ENCODE measurements around the gene GCKR.

GCKR gene

GRCh38 chr2:27566628-27567027, 70.0 kb downstream of the GCKR start:
- no peak for TF ChIP-seq ZSCAN18 (tag by site-specific recombination; IDR thresholded peaks at IDR 0.05)
- TF ChIP-seq, protein P1, sequence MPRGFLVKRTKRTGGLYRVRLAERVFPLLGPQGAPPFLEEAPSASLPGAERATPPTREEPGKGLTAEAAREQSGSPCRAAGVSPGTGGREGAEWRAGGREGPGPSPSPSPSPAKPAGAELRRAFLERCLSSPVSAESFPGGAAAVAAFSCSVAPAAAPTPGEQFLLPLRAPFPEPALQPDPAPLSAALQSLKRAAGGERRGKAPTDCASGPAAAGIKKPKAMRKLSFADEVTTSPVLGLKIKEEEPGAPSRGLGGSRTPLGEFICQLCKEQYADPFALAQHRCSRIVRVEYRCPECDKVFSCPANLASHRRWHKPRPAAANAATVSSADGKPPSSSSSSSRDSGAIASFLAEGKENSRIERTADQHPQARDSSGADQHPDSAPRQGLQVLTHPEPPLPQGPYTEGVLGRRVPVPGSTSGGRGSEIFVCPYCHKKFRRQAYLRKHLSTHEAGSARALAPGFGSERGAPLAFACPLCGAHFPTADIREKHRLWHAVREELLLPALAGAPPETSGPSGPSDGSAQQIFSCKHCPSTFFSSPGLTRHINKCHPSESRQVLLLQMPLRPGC (tag by site-specific recombination; IDR thresholded peaks at IDR 0.05) = no peak
- TF ChIP-seq ZNF24 (tag by site-specific recombination; IDR thresholded peaks at IDR 0.05) = no peak
- TF ChIP-seq ZBTB26 (tag by site-specific recombination; optimal IDR thresholded peaks at IDR 0.05) = no peak
- no peak for TF ChIP-seq ZSCAN5A (tag by site-specific recombination; IDR thresholded peaks at IDR 0.05)
- TF ChIP-seq ZBTB1 (tag by site-specific recombination; IDR thresholded peaks at IDR 0.05) = no peak
- no peak for TF ChIP-seq GLI2 (tag by site-specific recombination; IDR thresholded peaks at IDR 0.05; ENCODE audit: borderline replicate concordance, low read depth)
- no peak for TF ChIP-seq ZNF785 (tag by site-specific recombination; IDR thresholded peaks at IDR 0.05)
- no peak for TF ChIP-seq ZNF239 (tag by site-specific recombination; IDR thresholded peaks at IDR 0.05)
- no peak for TF ChIP-seq ZNF214 (tag by site-specific recombination; IDR thresholded peaks at IDR 0.05; ENCODE audit: borderline replicate concordance)
- no peak for TF ChIP-seq ZNF747 (tag by site-specific recombination; IDR thresholded peaks at IDR 0.05)
- TF ChIP-seq, protein P2, sequence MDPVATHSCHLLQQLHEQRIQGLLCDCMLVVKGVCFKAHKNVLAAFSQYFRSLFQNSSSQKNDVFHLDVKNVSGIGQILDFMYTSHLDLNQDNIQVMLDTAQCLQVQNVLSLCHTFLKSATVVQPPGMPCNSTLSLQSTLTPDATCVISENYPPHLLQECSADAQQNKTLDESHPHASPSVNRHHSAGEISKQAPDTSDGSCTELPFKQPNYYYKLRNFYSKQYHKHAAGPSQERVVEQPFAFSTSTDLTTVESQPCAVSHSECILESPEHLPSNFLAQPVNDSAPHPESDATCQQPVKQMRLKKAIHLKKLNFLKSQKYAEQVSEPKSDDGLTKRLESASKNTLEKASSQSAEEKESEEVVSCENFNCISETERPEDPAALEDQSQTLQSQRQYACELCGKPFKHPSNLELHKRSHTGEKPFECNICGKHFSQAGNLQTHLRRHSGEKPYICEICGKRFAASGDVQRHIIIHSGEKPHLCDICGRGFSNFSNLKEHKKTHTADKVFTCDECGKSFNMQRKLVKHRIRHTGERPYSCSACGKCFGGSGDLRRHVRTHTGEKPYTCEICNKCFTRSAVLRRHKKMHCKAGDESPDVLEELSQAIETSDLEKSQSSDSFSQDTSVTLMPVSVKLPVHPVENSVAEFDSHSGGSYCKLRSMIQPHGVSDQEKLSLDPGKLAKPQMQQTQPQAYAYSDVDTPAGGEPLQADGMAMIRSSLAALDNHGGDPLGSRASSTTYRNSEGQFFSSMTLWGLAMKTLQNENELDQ (tag by site-specific recombination; IDR thresholded peaks at IDR 0.05; ENCODE audit: low read depth) = no peak
- no peak for TF ChIP-seq ZXDB (tag by site-specific recombination; IDR thresholded peaks at IDR 0.05)
- no peak for TF ChIP-seq ZBTB48 (tag by site-specific recombination; IDR thresholded peaks at IDR 0.05)
- H3K4me3 ChIP-seq (ENCODE audit: low read depth, low read length) = no peak overlapping the region
- H3K4me1 ChIP-seq (ENCODE audit: control insufficient read depth, insufficient read depth, low read length) = no peaks in the 10 kb centered on the region
- H3K9me3 ChIP-seq (ENCODE audit: control insufficient read depth, insufficient read depth, low read depth, low read length) = no peaks in the 10 kb centered on the region
- POLR2A ChIA-PET = no interaction called here
- CTCF ChIA-PET = no interaction called here
- no peaks in the 10 kb centered on the region for H3K36me3 ChIP-seq (ENCODE audit: control insufficient read depth in 2 of 2, insufficient read depth in 1 of 2, low read length in 2 of 2)
- no peak overlapping the region for H3K27ac ChIP-seq (ENCODE audit: extremely low read depth, low read depth, low read length)

- H3K27ac ChIP-seq (ENCODE audit: extremely low read depth, low read depth, low read length) = no peak overlapping the region
- H3K4me1 ChIP-seq (ENCODE audit: control insufficient read depth, insufficient read depth, low read length) = no peaks in the 10 kb centered on the region
- TF ChIP-seq ZNF426 (tag by site-specific recombination; IDR thresholded peaks at IDR 0.05) (no peak), ZNF837 (tag by site-specific recombination; IDR thresholded peaks at IDR 0.05) (no peak), ZBTB21 (tag by site-specific recombination; IDR thresholded peaks at IDR 0.05) (no peak), ZNF24 (tag by site-specific recombination; IDR thresholded peaks at IDR 0.05) (no peak), ZNF155 (tag by site-specific recombination; IDR thresholded peaks at IDR 0.05) (no peak), ZNF184 (tag by site-specific recombination; IDR thresholded peaks at IDR 0.05) (no peak), RBAK (tag by site-specific recombination; IDR thresholded peaks at IDR 0.05) (no peak), TRIM28 (IDR thresholded peaks at IDR 0.05; ENCODE audit: borderline replicate concordance, low read length) (no peak), ZNF19 (tag by site-specific recombination; IDR thresholded peaks at IDR 0.05; ENCODE audit: low read depth) (no peak), ZNF157 (tag by site-specific recombination; IDR thresholded peaks at IDR 0.05) (no peak), OVOL3 (tag by site-specific recombination; IDR thresholded peaks at IDR 0.05) (no peak)
- no peaks in the 10 kb centered on the region for H3K9me3 ChIP-seq (ENCODE audit: control insufficient read depth, insufficient read depth, low read depth, low read length)
- CTCF ChIA-PET = no interaction called here
- H3K36me3 ChIP-seq (ENCODE audit: control insufficient read depth in 2 of 2, insufficient read depth in 1 of 2, low read length in 2 of 2) = no peaks in the 10 kb centered on the region
- H3K4me3 ChIP-seq (ENCODE audit: low read depth, low read length) = no peak overlapping the region
- POLR2A ChIA-PET = no interaction called here
Observed at GRCh38 chr2:27569398-27569797, 72.8 kb downstream of the GCKR start.

Data from HEK293 (cell line).